GM13976 (cell line): ENCODE measurements around the gene RABEP1.
A peak's percentile ranks its signal among the peaks of the same experiment; 100 is the strongest.
"Not testable (repeated sequence)": the region's sequence is repeated elsewhere in the genome, so short reads cannot be mapped to it uniquely, and the experiment has no call there.

Experiments used
- DNase-seq: peaks from one replicate; pipeline ENCODE4 v3.0.0; 2012; ENCODE audit warnings: low spot score
- CTCF ChIP-seq: IDR thresholded peaks from 2 replicates; pipeline ENCODE4 v1.5.1; 2012; ENCODE audit warnings: borderline replicate concordance, mild to moderate bottlenecking; ENCODE audit not compliant: insufficient read depth; ENCODE audit errors: extremely low read depth, missing control alignments, control extremely low read depth
- in situ Hi-C: fragments of 300-500 bp; cut with MboI; formaldehyde crosslinking; loops from one replicate; pipeline ENCODE4 v1.12.0; 2022; ENCODE audit warnings: low sequenced_read_pairs, mixed read lengths, inconsistent platforms; ENCODE audit not compliant: unreplicated experiment

The RABEP1 gene, protein sequence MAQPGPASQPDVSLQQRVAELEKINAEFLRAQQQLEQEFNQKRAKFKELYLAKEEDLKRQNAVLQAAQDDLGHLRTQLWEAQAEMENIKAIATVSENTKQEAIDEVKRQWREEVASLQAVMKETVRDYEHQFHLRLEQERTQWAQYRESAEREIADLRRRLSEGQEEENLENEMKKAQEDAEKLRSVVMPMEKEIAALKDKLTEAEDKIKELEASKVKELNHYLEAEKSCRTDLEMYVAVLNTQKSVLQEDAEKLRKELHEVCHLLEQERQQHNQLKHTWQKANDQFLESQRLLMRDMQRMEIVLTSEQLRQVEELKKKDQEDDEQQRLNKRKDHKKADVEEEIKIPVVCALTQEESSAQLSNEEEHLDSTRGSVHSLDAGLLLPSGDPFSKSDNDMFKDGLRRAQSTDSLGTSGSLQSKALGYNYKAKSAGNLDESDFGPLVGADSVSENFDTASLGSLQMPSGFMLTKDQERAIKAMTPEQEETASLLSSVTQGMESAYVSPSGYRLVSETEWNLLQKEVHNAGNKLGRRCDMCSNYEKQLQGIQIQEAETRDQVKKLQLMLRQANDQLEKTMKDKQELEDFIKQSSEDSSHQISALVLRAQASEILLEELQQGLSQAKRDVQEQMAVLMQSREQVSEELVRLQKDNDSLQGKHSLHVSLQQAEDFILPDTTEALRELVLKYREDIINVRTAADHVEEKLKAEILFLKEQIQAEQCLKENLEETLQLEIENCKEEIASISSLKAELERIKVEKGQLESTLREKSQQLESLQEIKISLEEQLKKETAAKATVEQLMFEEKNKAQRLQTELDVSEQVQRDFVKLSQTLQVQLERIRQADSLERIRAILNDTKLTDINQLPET

DNA sequence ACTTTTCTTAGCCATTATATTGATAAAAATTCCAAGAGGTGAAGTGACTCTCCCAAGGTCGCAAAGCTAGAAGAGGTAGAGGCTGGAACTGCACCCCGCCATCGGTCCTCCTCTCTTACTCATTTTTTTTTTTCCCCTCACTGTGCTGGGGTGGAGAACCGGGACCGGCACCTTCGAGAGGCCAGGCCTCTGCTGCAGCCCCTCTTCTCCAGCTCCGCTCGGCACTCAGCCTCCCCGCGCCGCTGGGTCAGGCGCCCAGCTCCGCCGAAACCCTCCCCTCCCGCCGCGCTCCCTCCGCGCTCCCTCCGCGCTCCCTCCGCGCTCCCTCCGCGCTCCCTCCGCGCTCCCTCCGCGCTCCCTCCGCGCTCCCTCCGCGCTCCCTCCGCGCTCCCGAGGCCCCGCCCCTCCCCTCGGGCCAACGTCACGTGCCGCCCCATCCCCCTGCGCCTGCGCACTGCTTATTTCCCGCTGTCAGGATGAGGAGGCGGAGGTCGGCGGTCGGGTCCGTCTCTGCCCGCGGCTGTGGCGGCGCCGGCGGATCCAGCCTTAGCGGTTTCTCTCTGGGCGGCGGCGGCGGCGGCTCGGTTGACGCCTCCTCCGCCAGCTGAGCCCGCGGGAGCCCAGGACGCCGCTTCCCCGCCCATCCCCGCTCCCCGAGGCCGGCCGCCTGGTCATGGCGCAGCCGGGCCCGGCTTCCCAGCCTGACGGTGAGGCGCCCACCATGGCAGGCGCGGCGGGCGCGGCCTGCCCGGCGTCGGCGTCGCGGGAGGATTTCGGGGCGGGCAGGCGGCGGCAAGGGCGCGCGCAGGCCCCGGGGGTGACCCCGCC, at the start of gene RABEP1:
Gene RABEP1, plus strand, starts transcription at position 471 of the 828 bp plus-strand sequence. Its CDS starts 203 bp downstream, at position 674.
- in situ Hi-C loops = no loop called here
- DNase-seq = peak; percentile 97

DNA sequence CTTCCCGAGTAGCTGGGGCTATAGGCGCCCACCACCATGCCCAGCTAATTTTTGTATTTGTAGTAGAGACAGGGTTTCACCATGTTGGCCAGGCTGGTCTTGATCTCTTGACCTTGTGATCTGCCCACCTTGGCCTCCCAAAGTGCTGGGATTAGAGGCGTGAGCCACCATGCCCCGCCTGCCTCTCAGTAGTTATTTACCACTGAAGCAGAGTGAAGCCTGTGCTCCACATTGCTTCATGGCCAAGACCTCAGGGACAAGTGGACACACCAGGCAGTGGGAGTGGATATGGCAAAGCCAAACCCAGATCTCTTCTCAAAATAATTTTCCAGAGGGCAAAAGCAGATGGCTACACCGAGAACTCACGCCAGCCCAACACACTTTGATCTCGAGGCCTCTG, 48.6 kb upstream of the RABEP1 start:
- in situ Hi-C loops, DNase-seq: not testable (repeated sequence)

More for the DNA sequence above, at the start of gene RABEP1:
- no peak for TF ChIP-seq CTCF

GRCh38 chr17:5234645-5235576, 47.2 kb upstream of the RABEP1 start, which contains the start of gene SCIMP:
Gene SCIMP, minus strand, starts transcription at chr17:5234860. Its CDS starts 105 bp downstream, at chr17:5234755.
- DNase-seq = peak; percentile 74
- in situ Hi-C loops = no loop called here
- no peak for TF ChIP-seq CTCF

DNA sequence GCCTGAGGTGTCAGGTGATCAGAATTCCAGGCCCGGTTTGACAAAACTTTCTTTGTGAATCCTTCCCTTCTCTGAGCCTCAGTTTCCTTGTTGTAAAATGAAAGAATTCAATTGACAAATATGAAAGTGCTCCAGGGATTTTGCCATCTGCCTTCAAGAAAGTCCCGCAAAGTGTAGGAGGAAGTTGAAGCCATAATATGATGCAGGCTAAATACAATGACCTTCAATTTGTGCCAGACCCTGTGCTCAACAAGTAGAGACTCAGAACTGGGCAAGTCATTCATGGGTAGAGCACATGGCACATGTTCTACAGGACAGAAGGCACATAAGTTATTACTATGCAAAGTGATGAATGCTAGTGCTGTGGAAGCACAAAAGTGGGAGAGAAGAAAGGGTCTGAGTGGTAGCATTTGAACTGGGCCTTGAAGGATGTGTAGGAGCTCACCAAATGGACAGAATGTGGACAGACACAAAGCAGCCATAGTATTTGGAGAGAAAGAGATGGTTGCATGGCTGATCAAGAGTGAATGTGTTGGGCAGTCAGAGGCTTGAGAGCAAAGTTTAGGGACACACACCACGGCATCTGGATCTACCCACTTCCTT, 45.0 kb upstream of the RABEP1 start:
- in situ Hi-C loops = no loop called here
- no peak for DNase-seq
- no peak for TF ChIP-seq CTCF

GRCh38 chr17:5237541-5238016, 44.5 kb upstream of the RABEP1 start:
- no peak for DNase-seq
- in situ Hi-C loops = no loop called here
- peak; percentile 63 for TF ChIP-seq CTCF

DNA sequence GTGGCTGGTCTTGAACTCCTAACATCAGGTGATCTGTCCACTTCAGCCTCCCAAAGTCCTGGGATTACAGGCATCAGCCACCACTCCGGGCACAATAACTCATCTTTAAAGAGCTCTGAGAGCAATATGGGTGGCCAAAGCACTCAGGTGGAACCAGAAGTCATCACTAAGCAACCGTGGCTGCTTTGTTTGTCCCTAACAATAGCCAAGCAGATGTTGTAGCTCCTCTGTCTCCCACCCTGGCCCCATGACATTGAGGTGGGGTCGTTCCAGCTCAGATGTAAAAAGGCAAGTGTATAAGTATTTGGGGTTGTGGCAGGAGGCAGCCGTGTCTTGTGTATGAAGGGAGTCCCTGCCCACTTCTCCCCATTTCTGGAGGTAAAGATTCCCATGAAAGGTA, 43.8 kb upstream of the RABEP1 start:
- DNase-seq = no peak
- in situ Hi-C loops = no loop called here
- no peak for TF ChIP-seq CTCF

GRCh38 chr17:5239769-5240168, 42.3 kb upstream of the RABEP1 start:
- in situ Hi-C loops = not testable (repeated sequence)

More at GRCh38 chr17:5239769-5240168, 42.3 kb upstream of the RABEP1 start:
- not testable (repeated sequence) for DNase-seq
